ENCODE measurements around the gene TMED9.
"Not testable (repeated sequence)": the region's sequence is repeated elsewhere in the genome, so short reads cannot be mapped to it uniquely, and the experiment has no call there.

The TMED9 gene

GRCh38 chr5:177606071-177607051 is 14.4 kb downstream of the TMED9 start:
- DNase-seq (ENCODE audit: low read depth in 2 of 2): no peak

GRCh38 chr5:177607115-177607451 is 15.1 kb downstream of the TMED9 start:
- no peak for DNase-seq (ENCODE audit: low read depth in 2 of 2)

- DNase-seq (ENCODE audit: low read depth in 2 of 2): peak; percentile 48 to 50
These were observed 15.6 kb downstream of the TMED9 start for GRCh38 chr5:177607452-177608192.

- DNase-seq (ENCODE audit: low read depth in 2 of 2): no peak
These were observed 16.5 kb downstream of the TMED9 start for GRCh38 chr5:177608243-177609075.

- DNase-seq (ENCODE audit: low read depth in 2 of 2): no peak
These were observed 17.4 kb downstream of the TMED9 start for GRCh38 chr5:177609076-177610059.

- DNase-seq (ENCODE audit: low read depth in 2 of 2): no peak
These were observed 18.2 kb downstream of the TMED9 start for GRCh38 chr5:177610131-177610769.

- DNase-seq (ENCODE audit: low read depth in 2 of 2): no peak
These were observed 18.9 kb downstream of the TMED9 start for GRCh38 chr5:177610770-177611445.

GRCh38 chr5:177611446-177612214 is 19.6 kb downstream of the TMED9 start:
- no peak for DNase-seq (ENCODE audit: low read depth in 2 of 2)

GRCh38 chr5:177612215-177612673 is 20.2 kb downstream of the TMED9 start:
- DNase-seq (ENCODE audit: low read depth in 2 of 2): no peak

- no peak for DNase-seq (ENCODE audit: low read depth in 2 of 2)
These were observed 28.6 kb downstream of the TMED9 start for GRCh38 chr5:177620560-177620959.

- DNase-seq (ENCODE audit: low read depth in 2 of 2): not testable (repeated sequence)
These were observed 32.2 kb downstream of the TMED9 start for GRCh38 chr5:177624172-177624571.

GRCh38 chr5:177630186-177630585 is 38.2 kb downstream of the TMED9 start:
- DNase-seq (ENCODE audit: low read depth in 2 of 2): not testable (repeated sequence)

GRCh38 chr5:177634912-177635311 is 42.9 kb downstream of the TMED9 start:
- not testable (repeated sequence) for DNase-seq (ENCODE audit: low read depth in 2 of 2)

- not testable (repeated sequence) for DNase-seq (ENCODE audit: low read depth in 2 of 2)
These were observed 53.5 kb downstream of the TMED9 start for GRCh38 chr5:177645462-177645861.

All from fibroblast of skin of left quadriceps (primary cell).